IPS-NIHi7 (cell line): Measurements from ENCODE around the gene ZBTB38.

ENCODE experiments used
- DNase-seq: peaks from one replicate; pipeline ENCODE4 v3.0.0; 2012; ENCODE audit warnings: mixed read lengths; ENCODE audit errors: extremely low spot score

Gene ZBTB38

DNA sequence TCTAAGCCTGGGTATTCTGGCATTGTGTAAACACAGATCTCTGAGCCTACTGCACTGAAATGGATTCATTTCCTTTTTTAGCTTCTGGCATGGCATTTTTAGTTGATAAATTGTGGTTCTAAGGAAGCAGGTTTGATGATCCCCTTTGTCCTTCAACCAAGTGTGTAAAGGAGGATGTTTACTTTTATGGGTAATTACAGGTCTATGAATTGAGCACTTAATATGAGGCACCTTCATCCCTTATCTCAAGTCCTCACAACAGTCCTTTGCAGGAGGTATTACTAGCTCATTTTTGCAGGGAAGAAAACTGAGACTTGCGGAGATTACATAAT lies 30.8 kb upstream of the ZBTB38 start:
- DNase-seq: no peak

DNA sequence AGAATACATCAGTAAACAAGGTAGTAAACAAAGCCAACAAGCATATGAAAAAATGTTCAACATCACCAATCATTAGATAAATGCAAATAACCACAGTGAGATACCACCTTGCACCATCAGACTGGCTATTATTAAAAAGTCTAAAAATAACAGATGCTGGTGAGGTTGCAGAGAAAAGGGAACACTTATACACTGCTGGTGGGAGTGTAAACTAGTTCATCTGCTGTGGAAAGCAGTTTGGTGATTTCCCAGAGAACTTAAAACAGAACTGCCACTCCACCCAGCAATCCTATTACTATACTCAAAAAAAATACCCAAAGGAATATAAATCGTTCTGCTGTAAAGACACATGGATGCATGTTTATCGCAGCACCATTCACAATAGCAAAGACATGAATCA lies 30.3 kb upstream of the ZBTB38 start:
- DNase-seq: no peak

DNA sequence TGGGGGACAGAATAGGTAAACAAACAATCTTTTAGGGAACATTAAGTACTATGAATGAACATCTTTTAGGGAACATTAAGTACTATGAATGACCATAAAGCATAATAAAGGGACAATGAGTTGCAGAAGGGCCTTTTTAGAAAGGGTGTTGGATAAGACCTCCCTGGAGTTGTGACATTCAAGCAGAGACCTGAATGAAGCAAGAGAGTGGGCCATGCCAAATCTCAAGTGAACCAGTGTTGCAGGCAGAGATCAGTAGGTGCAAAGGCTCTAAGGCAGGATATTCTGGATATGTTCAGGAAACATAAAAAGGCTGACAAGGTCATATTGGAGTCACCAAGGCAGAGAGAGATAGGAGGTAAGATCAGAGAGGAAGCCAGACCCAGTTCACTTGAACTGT lies 29.4 kb upstream of the ZBTB38 start:
- DNase-seq: no peak

DNA sequence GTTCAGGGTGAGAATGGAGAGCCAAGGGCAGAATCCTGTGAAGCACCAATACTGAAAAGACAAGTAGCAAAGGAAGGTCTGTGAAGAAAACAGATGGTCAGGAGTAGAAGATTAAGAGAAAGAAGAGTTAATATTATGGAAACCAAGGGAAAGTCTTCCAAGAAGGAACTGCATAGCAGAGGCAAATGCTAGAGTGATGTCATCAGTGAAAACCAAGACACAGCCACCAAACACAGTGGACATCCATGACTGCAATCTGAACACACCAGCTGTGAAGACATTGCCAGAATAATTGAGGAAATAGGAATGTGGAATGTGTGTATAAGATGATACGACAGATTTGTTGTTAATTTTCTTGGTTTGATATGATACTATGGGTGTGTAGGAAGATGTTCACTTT lies 26.8 kb upstream of the ZBTB38 start:
- DNase-seq: no peak

DNA sequence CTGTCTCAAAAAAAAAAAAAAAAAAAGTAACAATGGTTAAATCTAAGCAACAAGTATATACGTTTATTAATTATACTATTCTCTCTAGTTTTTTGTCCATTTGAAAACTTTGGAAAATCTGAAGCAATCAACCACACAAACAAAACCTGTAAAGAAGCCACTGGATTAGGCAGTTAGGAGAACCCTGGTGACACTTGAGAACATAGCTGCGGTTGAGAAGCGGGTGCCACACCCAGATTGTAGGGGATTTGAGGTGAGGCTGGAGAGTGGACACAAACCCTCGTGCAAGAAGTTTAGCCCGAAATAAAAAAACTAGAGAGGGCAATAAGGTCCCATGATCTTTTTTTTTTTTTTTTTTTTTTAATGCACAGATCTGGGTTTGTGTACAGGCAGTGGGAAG lies 25.9 kb upstream of the ZBTB38 start:
- no peak for DNase-seq

DNA sequence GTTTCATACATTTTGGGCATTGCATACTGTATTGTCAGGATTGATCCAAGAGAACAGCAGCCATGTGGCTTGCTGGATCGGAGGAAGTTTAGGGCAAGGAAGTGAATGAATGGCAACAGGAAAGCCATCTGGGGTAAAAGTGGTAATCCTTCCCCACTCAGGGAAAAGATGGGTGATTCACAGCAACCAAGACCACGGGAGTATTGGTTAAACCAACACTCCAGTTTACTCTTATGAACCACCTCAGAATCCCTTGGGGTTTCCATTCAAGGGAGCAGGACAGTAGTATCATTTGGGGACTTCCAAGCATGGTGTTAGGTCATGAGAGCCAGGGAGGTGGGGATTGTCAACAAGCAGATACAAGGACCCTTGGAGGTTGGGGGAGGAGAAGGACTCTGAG lies 25.2 kb upstream of the ZBTB38 start:
- no peak for DNase-seq

DNA sequence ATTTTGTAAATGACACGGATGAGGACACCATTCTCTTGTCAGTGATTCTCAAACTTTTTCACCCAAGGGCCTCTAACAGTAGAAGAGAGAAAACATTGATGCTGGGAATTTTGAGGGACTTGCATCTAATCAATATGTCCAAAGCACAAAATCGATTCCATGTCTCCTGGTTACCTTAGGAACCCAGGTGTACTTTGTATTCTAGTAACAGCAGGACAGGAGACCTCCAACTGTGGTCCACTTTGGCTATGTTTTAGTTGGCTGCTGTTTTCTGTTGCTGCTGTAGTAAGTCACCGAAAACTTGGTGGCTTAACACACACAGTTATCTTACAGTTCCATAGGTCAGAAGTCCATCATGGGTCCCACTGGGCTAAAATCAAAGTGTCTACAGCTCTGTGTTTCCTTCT lies 24.4 kb upstream of the ZBTB38 start:
- DNase-seq: no peak

DNA sequence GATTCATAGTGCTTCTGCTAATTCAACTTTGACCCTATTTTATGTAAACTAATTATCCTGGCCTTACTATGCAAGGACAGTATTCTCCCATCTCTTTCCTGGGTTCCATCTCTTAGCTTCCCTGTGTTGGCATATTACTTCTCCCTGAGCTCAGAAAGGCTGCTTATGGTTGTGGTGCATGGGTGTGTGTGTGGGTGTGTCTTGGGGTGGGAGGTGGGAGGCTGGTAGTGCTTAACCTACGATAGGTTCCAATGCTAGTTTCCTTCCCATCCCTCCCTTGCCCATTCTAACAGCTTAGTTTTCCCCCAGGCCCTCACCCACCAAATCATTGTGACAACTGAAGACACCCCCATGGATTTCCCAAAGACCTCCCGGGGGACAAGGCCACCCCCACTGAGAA lies 22.8 kb upstream of the ZBTB38 start:
- DNase-seq: no peak

DNA sequence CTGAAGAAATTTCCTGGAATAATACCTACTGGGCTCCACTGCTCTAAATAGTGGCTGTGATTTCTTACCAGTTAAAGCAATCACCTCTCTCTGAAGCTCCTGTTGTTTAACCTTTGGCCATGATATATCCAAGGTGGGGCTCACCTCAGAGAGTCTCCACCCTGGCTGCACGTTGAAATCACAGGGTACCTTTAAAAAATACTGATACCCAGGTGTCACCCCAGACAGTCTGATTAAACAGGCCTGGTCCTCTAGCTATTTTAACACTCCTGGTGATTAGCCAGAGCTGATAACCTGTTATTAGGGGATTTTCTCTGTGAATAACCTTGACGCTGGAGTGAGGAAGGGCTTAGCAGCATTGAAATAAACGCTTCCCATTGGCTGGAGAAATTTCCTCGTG lies 22.3 kb upstream of the ZBTB38 start:
- no peak for DNase-seq

DNA sequence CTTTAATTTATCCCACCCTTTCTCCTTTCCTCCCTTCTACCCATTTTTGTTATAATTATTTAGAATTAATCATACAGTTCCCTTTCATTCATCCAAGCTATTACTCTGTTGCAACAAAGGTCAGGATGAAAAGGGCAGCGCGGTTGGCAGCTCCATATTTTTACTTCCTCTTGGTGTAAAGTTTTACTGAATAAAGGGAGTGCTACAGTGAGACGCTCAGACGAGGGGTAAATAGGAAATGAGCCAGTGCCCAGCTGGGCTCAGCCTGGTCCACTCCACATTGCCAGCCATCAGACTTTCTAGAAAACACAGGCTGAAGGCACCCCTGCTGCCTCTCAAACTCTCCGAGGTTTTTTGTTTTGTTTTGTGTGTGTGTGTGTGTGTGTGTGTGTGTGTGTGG lies 21.9 kb upstream of the ZBTB38 start:
- DNase-seq: no peak

DNA sequence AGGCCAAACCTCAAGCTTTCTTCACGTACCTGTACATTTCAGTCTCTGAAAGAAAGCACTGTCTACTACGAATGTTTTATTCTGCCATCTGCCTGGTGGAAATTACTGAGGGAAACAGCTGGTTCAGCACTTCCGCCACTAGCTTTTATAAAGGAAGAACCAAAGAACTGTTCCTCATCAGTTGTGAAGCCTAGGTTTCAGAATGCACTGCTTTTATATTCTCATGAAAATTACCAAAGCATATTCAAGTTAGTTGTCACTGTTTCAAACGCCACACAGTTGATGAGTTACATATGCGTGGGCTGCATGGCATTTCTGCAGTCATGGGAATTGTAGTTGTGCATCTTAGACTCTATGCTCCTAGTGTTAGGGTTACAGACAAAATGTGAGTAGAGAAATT lies 21.5 kb upstream of the ZBTB38 start:
- no peak for DNase-seq

DNA sequence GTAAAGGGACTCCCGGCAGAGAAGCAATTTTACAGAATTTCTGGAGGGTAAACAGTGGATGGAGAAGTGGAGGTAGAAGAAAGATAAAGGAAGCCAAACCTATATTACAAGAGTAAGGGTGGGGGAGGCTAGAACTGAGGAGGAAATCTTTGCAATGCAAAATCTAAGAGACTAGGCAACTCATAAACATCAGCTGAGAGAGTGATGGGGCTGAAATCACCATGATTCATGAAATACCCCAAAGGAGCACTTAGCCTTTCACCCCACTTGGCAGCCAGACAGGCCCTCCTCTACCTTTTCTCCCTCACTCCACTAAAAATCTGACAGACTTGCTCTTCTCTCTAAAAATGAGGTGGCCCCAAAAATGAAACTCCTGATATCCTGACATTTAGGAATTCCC lies 19.5 kb upstream of the ZBTB38 start:
- no peak for DNase-seq

DNA sequence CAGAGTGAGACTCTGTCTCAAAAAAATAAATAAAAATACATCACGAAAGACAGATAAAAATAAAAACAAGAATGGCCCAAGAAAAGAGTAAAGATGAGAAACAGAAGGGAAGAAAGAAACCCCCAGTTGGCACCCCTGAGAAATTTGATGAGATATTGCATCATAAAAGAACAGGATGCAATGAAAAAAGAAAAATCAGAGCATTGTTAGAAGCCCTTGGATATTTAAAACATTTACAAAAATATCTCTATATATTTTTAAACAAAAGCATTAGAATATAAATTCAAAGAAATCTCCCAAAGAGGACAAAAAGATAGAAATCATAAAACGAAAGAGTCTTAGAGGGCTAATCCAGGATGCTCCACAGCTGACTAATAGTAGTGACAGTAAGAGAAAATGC lies 18.6 kb upstream of the ZBTB38 start:
- no peak for DNase-seq

DNA sequence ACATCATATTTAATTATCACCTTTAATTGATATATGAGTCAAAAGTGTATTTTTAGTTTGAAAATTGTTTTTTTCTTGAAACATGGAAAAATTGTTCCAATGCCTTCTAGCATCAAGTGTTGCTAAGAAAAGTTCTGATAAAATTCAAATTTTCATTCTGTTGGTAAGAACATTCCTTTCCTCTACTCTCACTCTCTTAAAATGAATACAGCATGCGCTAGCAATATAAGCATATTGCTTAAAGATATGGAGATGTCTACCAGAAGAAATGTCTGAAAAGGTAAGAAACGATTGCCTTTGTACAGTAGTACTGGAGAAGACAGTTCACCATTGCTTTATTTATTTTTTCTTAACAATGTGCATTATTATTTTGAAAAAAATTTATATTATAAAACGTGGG lies 17.6 kb upstream of the ZBTB38 start:
- DNase-seq: no peak

DNA sequence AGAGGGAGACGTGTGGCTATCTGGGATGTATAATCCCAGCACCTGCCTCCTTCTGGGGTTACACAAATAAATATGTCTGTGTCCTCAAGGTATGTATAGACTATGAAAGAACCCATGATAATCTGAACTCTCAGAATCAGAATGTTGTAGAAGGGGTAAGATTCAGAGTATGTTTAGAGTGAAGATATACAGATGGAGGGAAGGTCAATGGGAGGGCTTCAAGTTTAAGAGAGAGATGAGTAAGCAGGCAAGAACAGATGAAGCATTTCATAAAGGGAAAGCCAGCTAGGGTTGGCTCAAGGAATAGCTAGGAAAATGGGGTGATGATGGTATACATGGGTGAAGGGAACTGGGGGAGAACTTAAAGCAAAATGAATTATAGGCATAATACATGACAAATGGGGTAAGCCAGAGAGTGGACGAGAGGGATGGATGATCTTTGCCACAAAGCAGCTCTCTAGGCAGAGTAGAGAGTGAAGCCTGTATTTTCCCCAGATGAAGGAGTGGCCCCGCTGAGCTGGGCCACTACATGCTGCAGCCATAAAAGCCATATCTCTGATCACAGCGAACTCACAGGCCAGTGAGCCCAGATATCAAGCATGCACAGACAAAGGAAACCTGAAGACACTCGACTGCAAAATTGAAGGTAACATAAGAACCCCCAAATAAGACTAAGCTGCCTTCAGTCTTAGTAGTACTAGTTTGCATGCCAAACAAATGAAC lies 15.9 kb upstream of the ZBTB38 start:
- DNase-seq: no peak

DNA sequence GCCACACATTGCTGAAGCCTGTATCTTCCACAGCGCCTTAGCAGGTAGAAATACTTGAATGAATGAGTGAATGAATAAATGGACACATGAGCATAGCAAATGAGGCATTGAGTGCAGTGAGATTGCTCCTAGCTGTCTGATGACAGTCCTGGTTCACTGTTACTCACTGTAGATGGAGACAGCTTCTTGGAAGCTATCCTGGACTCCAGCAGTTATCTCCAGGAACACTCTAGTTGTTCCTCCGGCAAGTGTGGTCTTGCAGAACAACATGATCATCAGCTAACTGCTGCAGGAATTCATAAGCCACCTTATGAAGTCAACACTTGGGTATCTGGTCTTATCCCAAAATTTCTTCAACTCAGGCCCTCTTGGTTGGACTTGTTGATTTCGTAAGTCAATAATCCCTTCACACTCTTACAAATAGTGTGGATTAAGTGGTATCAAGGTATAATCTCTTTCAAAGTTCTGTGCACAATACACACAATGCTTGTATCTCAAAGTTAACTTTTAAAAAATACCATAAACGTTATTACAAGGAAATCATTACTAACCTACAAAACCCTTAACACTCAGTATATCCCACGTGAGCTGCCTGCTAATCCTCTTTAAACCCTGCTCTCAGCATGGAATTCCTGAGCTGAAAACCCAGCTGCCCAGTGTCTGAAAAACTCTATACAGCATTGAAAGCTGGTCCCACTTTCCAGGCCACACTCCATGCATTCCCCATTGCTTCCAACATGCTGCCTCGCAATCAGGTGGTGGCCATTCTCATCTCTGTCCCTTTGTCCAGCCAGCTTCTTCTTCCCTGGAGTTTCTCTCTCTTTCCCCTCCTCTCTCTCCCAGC lies 14.4 kb upstream of the ZBTB38 start:
- DNase-seq: no peak

DNA sequence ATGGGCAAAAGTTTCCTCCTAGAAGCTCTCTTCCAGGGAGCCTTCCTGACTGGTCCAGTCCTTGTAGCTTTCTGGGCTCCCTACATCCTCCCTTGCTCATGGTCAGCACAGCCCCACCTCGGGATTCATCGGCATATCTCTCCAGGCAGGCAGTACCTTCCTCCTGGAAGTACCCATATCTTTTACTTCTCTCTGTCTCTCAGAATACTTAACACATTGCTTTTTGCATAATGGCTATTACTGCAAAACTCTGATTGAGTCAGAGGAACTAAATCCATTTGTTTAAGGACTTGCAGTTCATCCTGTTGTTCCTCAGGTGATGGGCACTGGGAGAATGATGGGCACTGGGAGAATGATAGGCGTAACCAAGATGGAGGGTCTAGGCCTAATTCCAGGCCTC lies 13.8 kb upstream of the ZBTB38 start:
- no peak for DNase-seq

DNA sequence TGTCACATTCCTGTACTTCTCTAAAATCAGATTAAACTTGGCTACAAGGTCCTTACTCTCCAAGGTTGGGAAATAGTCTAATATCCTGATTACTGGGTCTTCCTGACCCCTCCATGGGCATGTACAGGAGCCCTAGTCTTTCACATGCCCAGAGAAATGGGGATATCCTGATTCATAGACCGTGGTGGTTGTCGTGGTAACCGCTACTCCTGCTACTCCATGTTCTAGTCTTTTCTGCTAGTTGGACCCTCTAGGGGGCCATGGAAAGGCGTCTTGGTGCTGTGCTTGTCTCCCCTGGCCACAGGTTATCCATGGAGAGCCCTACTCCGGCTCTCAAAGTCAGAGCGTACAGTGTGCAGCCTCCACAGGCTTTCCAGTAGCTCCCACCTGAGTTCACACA lies 13.1 kb upstream of the ZBTB38 start:
- no peak for DNase-seq

DNA sequence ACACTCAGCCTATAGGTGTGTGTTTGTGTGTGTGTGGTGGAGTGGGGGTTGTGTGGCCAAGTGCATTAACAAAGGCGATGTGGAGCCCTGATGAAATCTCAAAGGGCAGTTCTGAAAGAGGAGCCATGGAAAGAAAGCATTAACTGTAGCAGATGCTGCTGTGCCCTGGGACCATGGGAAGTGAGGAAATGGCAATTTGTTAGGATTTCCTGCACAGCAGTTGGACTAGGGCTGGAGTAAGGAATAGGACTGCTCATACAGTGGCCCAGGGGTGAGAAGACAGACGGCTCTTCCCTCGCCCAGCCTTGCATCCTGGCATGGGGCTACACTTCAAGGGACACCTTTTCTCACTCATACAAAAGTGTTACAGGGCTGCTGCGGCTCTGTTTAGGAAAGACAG lies 12.3 kb upstream of the ZBTB38 start:
- DNase-seq: no peak

DNA sequence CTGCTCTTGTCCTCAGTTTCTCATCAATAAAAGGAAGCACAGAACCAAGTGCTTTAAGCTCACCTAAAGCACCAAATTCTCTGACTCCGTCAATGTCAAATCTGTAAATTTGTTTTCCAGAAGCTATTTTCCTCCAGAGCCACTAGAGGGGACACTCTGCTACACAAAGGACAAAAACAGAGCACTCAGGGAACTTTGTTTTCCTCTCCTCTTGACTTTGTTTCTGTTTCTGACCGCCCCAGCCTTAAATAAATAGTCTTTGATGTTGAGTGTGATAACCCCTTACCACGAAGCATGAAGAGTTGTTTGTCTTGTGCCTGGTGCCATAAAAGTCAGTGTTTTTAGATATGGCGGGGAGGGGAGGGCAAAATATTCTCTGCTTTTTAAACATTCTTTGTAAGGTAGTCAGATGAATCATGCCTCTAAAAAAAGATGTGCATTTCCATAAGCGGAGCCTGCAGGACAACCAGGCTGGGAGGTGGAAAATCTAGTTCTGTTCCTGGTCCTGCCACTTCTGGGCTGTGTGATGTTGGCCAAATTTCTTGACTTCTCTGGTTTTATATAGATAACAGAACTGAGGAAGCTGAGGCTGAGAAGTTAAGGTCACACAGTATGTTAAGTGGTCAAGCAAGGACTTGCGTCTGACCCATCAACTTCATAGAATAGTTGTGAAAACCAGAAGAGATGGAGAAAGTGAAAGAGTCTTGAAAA lies 7.3 kb upstream of the ZBTB38 start:
- peak; percentile 72 for DNase-seq

DNA sequence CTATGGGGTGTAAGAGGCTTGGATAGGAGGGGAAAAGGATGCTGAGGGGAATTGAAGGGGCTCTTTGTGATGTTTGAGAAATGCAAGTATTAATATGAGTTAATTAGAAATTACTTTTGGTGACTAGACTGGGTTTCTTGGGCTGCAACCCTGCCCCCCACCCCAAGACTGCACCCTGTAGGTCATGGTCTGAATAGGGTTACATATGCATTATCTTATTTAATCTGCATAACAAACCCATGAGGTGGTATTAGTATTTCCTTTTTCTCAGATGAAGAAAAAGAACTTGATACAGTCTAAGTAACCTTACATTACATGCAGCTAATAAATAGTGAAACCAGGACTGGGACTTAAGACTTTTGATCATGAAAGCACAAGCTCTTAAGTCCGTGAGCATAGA lies 5.6 kb upstream of the ZBTB38 start:
- no peak for DNase-seq

DNA sequence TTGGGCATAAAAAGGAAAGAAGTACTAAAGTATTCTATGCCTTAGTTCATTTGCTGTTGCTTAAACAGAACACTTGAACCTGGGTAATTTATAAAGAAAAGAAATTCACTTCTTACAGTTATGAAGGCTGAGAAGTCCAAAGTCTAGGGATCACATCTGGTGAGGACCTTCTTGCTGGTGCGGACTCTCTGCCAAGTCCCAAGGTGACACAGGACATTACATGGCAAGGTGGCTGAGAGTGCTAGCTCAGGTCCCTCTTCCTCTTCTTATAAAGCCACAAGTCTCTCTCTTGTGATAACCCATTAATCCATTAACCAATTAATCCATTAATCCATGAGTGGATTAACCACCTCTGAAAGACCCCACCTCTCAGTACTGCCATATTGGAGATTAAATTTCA lies 3.1 kb upstream of the ZBTB38 start:
- no peak for DNase-seq
